ENCODE measurements around the gene GNB5. TPM values are rescaled to one million over a fixed set of nuclear protein-coding genes. Genes with fewer than 3 reads are reported as not detected.
A peak's percentile ranks its signal among the peaks of the same experiment; 100 is the strongest.

GNB5 gene
- total RNA-seq, 1 donor from 2014 or later: 25.6 TPM

DNA sequence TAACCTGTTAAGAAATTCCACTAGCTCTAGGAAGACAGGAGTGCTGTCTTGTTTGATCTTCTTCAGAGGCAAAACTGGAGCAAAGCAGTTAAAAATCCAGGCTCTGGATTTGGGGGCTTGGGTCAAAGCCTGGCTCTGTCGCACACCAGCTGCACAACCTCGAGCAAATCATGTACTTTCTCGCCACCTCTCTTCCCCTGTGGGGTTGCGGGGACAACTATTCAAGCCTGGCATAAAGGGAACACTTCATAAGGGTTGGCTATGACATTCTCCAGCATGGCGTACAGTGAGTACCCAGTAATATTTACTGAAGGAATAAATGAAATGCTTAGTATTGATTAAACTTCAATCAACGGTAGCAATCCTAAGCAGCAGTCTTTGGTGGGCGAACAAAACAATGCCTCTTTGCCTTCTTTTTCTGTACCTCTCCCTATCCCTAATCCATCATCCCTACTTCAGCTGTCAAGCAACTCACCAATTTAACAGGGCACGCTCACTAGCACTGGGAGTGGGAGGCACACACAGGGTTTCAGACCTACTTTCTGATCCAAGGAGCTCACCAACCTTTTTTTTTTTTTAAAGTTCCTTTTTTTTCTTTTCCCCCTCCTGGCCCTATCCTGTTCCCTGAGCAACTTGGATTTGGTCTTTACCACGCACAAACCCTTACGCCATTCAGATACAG is 33.0 kb downstream of the GNB5 start:
- Histone ChIP-seq H4K20me1 (ENCODE audit: insufficient read depth, low read length) (no peaks in the 10 kb centered on the region), H3K4me3 (ENCODE audit: insufficient read depth, low read depth, low read length) (no peak overlapping the region), H3K9me3 (ENCODE audit: insufficient read depth, low read depth, low read length) (no peaks in the 10 kb centered on the region), H3K27me3 (ENCODE audit: insufficient read depth, low read length) (no peaks in the 10 kb centered on the region), H2AFZ (ENCODE audit: low read depth, low read length) (no peak overlapping the region), H3K36me3 (ENCODE audit: insufficient read depth, low read length) (no peaks in the 10 kb centered on the region), H3K4me2 (ENCODE audit: low read length) (no peak overlapping the region), H3K9ac (ENCODE audit: low read length) (no peak overlapping the region), H3K79me2 (ENCODE audit: insufficient read depth, low read length) (no peaks in the 10 kb centered on the region), H3K27ac (ENCODE audit: low read depth, low read length) (no peak overlapping the region), H3K4me1 (ENCODE audit: insufficient read depth, low read length) (peaks cover 7% of the 10 kb centered on the region)
- Mint-ChIP-seq H3K36me3 (ENCODE audit: low read depth, unreplicated experiment) (peaks cover 12% of the 10 kb centered on the region), H3K27ac (ENCODE audit: unreplicated experiment) (no peak overlapping the region), H3K27me3 (ENCODE audit: low read depth, unreplicated experiment) (no peaks in the 10 kb centered on the region), H3K9me3 (ENCODE audit: unreplicated experiment) (no peaks in the 10 kb centered on the region), H3K4me3 (ENCODE audit: unreplicated experiment) (peak overlapping the region; percentile 16), H3K4me1 (ENCODE audit: low read depth, unreplicated experiment) (peaks cover 5% of the 10 kb centered on the region)
- no peak for DNase-seq (ENCODE audit: low read depth)
- TF ChIP-seq, protein P1, sequence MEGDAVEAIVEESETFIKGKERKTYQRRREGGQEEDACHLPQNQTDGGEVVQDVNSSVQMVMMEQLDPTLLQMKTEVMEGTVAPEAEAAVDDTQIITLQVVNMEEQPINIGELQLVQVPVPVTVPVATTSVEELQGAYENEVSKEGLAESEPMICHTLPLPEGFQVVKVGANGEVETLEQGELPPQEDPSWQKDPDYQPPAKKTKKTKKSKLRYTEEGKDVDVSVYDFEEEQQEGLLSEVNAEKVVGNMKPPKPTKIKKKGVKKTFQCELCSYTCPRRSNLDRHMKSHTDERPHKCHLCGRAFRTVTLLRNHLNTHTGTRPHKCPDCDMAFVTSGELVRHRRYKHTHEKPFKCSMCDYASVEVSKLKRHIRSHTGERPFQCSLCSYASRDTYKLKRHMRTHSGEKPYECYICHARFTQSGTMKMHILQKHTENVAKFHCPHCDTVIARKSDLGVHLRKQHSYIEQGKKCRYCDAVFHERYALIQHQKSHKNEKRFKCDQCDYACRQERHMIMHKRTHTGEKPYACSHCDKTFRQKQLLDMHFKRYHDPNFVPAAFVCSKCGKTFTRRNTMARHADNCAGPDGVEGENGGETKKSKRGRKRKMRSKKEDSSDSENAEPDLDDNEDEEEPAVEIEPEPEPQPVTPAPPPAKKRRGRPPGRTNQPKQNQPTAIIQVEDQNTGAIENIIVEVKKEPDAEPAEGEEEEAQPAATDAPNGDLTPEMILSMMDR (IDR thresholded peaks at IDR 0.05; ENCODE audit: insufficient read depth, low read depth, low read length): no peak
- TF ChIP-seq EZH2 (IDR thresholded peaks at IDR 0.05; ENCODE audit: insufficient read depth, low read length): no peak
- FAIRE-seq: no peak

DNA sequence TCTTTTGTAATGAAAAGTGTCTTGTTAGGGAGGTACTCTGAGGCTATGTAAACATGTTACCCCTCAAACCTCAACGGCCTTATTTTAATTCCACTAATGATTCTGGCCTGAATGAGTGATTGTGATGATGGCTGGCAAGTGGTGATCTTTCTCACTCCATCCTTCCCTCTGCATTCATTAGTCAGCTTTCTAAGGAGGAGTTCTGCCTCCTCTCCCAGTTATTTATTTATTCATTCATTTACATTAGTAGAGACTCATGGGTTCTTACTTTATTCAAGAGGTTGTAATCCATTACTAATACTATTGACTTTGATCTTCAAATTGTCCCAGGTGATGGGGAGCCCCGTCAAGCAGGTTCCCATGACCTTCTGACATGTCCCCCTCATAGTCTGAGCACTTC is 35.3 kb downstream of the GNB5 start:
- Histone ChIP-seq H3K4me1 (ENCODE audit: insufficient read depth, low read length) (no peaks in the 10 kb centered on the region), H3K27ac (ENCODE audit: low read depth, low read length) (no peak overlapping the region), H3K79me2 (ENCODE audit: insufficient read depth, low read length) (no peaks in the 10 kb centered on the region), H4K20me1 (ENCODE audit: insufficient read depth, low read length) (no peaks in the 10 kb centered on the region), H2AFZ (ENCODE audit: low read depth, low read length) (no peak overlapping the region), H3K9ac (ENCODE audit: low read length) (no peak overlapping the region), H3K4me3 (ENCODE audit: insufficient read depth, low read depth, low read length) (no peak overlapping the region), H3K27me3 (ENCODE audit: insufficient read depth, low read length) (no peaks in the 10 kb centered on the region), H3K9me3 (ENCODE audit: insufficient read depth, low read depth, low read length) (no peaks in the 10 kb centered on the region), H3K4me2 (ENCODE audit: low read length) (no peak overlapping the region), H3K36me3 (ENCODE audit: insufficient read depth, low read length) (no peaks in the 10 kb centered on the region)
- TF ChIP-seq EZH2 (IDR thresholded peaks at IDR 0.05; ENCODE audit: insufficient read depth, low read length): no peak
- TF ChIP-seq, protein P1 (IDR thresholded peaks at IDR 0.05; ENCODE audit: insufficient read depth, low read depth, low read length): no peak
- no peaks in the 10 kb centered on the region for H3K27me3 Mint-ChIP-seq (ENCODE audit: low read depth, unreplicated experiment)
- H3K27ac Mint-ChIP-seq (ENCODE audit: unreplicated experiment): no peak overlapping the region
- no peak for FAIRE-seq
- no peak for DNase-seq (ENCODE audit: low read depth)
- H3K9me3 Mint-ChIP-seq (ENCODE audit: unreplicated experiment): no peaks in the 10 kb centered on the region
- H3K4me3 Mint-ChIP-seq (ENCODE audit: unreplicated experiment): no peak overlapping the region
- H3K36me3 Mint-ChIP-seq (ENCODE audit: low read depth, unreplicated experiment): peaks cover 15% of the 10 kb centered on the region
- H3K4me1 Mint-ChIP-seq (ENCODE audit: low read depth, unreplicated experiment): no peaks in the 10 kb centered on the region
